ENCODE data around the gene AFG1L. TPM values are rescaled to one million over a fixed set of nuclear protein-coding genes. Genes with fewer than 3 reads are reported as not detected.

Gene AFG1L
- total and polyA plus RNA-seq, 10 donors: 1.8 to 13.0 (median 4.4) TPM

- intact Hi-C loops (cut with DNase I; ENCODE audit: low total_unique reads): no loop called here
- WGBS, 5 donors: 81 to 93% (median 83%) methylated on average over 2 of the region's 2 CpGs
- H3K27ac ChIP-seq: no peak overlapping the region
- no peak for DNase-seq
- no peaks in the 10 kb centered on the region for H3K4me1 ChIP-seq
- H3K9me3 ChIP-seq: no peaks in the 10 kb centered on the region
- H3K4me3 ChIP-seq: no peak overlapping the region
- TF ChIP-seq CTCF (IDR thresholded peaks at IDR 0.05 in 8 of 11, conservative IDR thresholded peaks at IDR 0.05 in 3 of 11) (no peak), POLR2AphosphoS5 (IDR thresholded peaks at IDR 0.05) (no peak), POLR2A (IDR thresholded peaks at IDR 0.05) (no peak)
- no peaks in the 10 kb centered on the region for H3K27me3 ChIP-seq (replicated peaks in 1 of 7)
- peaks cover 0 to 15% (median 2%) of the 10 kb centered on the region in 6 donors for H3K36me3 ChIP-seq
Observed at GRCh38 chr6:108473197-108473596, 178.3 kb downstream of the AFG1L start.

GRCh38 chr6:108476376-108476775, 181.5 kb downstream of the AFG1L start:
- Histone ChIP-seq H3K4me3 (no peak overlapping the region), H3K36me3 (peaks cover 0 to 39% (median 4%) of the 10 kb centered on the region in 6 donors), H3K4me1 (no peaks in the 10 kb centered on the region), H3K27ac (no peak overlapping the region), H3K27me3 (replicated peaks in 1 of 7) (no peaks in the 10 kb centered on the region), H3K9me3 (peaks cover 0 to 2% (median 0%) of the 10 kb centered on the region in 8 donors)
- TF ChIP-seq CTCF (IDR thresholded peaks at IDR 0.05 in 8 of 11, conservative IDR thresholded peaks at IDR 0.05 in 3 of 11): no peak
- intact Hi-C loops (cut with DNase I; ENCODE audit: low total_unique reads): no loop called here
- DNase-seq: no peak
- WGBS, 5 donors: 82 to 93% (median 88%) methylated on average over 2 of the region's 2 CpGs

- no peak overlapping the region for H3K4me3 ChIP-seq
- no peak for DNase-seq
- no peaks in the 10 kb centered on the region for H3K4me1 ChIP-seq
- peaks cover 0 to 8% (median 0%) of the 10 kb centered on the region in 8 donors for H3K9me3 ChIP-seq
- TF ChIP-seq POLR2AphosphoS5 (IDR thresholded peaks at IDR 0.05) (no peak), POLR2A (IDR thresholded peaks at IDR 0.05) (no peak), CTCF (IDR thresholded peaks at IDR 0.05 in 8 of 11, conservative IDR thresholded peaks at IDR 0.05 in 3 of 11) (no peak)
- no peak overlapping the region for H3K27ac ChIP-seq
- H3K36me3 ChIP-seq: peaks cover 0 to 39% (median 4%) of the 10 kb centered on the region in 6 donors
- 86 to 91% (median 89%) methylated on average over 8 of the region's 8 CpGs for WGBS, 5 donors
- H3K27me3 ChIP-seq (replicated peaks in 1 of 7): no peaks in the 10 kb centered on the region
- intact Hi-C loops (cut with DNase I; ENCODE audit: low total_unique reads): no loop called here
Observed at GRCh38 chr6:108476847-108477430, 182.1 kb downstream of the AFG1L start.

- Histone ChIP-seq H3K36me3 (peaks cover 0 to 30% (median 2%) of the 10 kb centered on the region in 6 donors), H3K9me3 (peaks cover 0 to 14% (median 0%) of the 10 kb centered on the region in 8 donors), H3K27ac (no peak overlapping the region), H3K4me3 (no peak overlapping the region), H3K27me3 (replicated peaks in 1 of 7) (no peaks in the 10 kb centered on the region), H3K4me1 (peaks cover 0 to 9% (median 1%) of the 10 kb centered on the region in 6 donors)
- TF ChIP-seq CTCF (IDR thresholded peaks at IDR 0.05 in 8 of 11, conservative IDR thresholded peaks at IDR 0.05 in 3 of 11) (no peak), POLR2AphosphoS5 (IDR thresholded peaks at IDR 0.05) (no peak), POLR2A (IDR thresholded peaks at IDR 0.05) (no peak)
- WGBS, 5 donors: 75 to 91% (median 84%) methylated on average over 2 of the region's 2 CpGs
- intact Hi-C loops (cut with DNase I; ENCODE audit: low total_unique reads): no loop called here
- no peak for DNase-seq
Observed at GRCh38 chr6:108482559-108482958, 187.7 kb downstream of the AFG1L start.

Data from spleen (tissue), 11 donors.